Osteocyte (in vitro differentiated cells): Measurements from ENCODE around the gene ST7. TPM values are rescaled to one million over a fixed set of nuclear protein-coding genes. Genes with fewer than 3 reads are reported as not detected.
A peak's percentile ranks its signal among the peaks of the same experiment; 100 is the strongest.

Source experiments
- DNase-seq: peaks from one replicate; pipeline ENCODE4 v3.0.0; 2021; ENCODE audit warnings: mixed read lengths; ENCODE audit not compliant: unreplicated experiment; ENCODE audit errors: extremely low spot score
- H3K27ac Mint-ChIP-seq: one replicate; pipeline ENCODE4 v1.8.0; 2021; ENCODE audit warnings: mild to moderate bottlenecking, mixed read lengths; ENCODE audit not compliant: unreplicated experiment
- H3K27me3 Mint-ChIP-seq: one replicate; pipeline ENCODE4 v1.8.0; 2021; ENCODE audit warnings: mixed read lengths; ENCODE audit not compliant: unreplicated experiment
- H3K36me3 Mint-ChIP-seq: one replicate; pipeline ENCODE4 v1.8.0; 2021; ENCODE audit warnings: mixed read lengths; ENCODE audit not compliant: unreplicated experiment
- H3K4me1 Mint-ChIP-seq: one replicate; pipeline ENCODE4 v1.8.0; 2021; ENCODE audit warnings: mixed read lengths; ENCODE audit not compliant: unreplicated experiment
- H3K4me3 Mint-ChIP-seq: one replicate; pipeline ENCODE4 v1.8.0; 2021; ENCODE audit warnings: mild to moderate bottlenecking, moderate library complexity, mixed read lengths; ENCODE audit not compliant: unreplicated experiment
- H3K9me3 Mint-ChIP-seq: one replicate; pipeline ENCODE4 v1.8.0; 2021; ENCODE audit warnings: mixed read lengths; ENCODE audit not compliant: unreplicated experiment
- CTCF ChIP-seq: fragments of 200-600 bp; sonication (generic); IDR thresholded peaks from 2 replicates; pipeline ENCODE4 v1.5.0; 2021; ENCODE audit warnings: antibody characterized with exemption, mild to moderate bottlenecking, moderate library complexity
- total RNA-seq: library from RNA; stranded (reverse); gene quantifications from 2 replicates; pipeline ENCODE4 v1.2.1, GENCODE V29; 2021

The ST7 gene
- total RNA-seq, 1 donor from 2014 or later, result 68.5 TPM

GRCh38 chr7:117126676-117127075 lies 173.4 kb downstream of the ST7 start:
- no peak for DNase-seq
- Mint-ChIP-seq H3K9me3 (no peaks in the 10 kb centered on the region), H3K27me3 (no peaks in the 10 kb centered on the region), H3K36me3 (peaks cover 7% of the 10 kb centered on the region), H3K4me1 (peaks cover 57% of the 10 kb centered on the region), H3K4me3 (no peak overlapping the region), H3K27ac (peak overlapping the region; percentile 70)
- TF ChIP-seq CTCF, result no peak

- Mint-ChIP-seq H3K27me3 (no peaks in the 10 kb centered on the region), H3K36me3 (peaks cover 11% of the 10 kb centered on the region), H3K9me3 (no peaks in the 10 kb centered on the region), H3K4me3 (no peak overlapping the region), H3K27ac (peak overlapping the region; percentile 32), H3K4me1 (peaks cover 57% of the 10 kb centered on the region)
- peak; percentile 78 for TF ChIP-seq CTCF
- no peak for DNase-seq
Measured at GRCh38 chr7:117127585-117128168, 174.4 kb downstream of the ST7 start.

GRCh38 chr7:117129521-117129955 lies 176.2 kb downstream of the ST7 start:
- H3K9me3 Mint-ChIP-seq, result no peaks in the 10 kb centered on the region
- TF ChIP-seq CTCF, result no peak
- peaks cover 27% of the 10 kb centered on the region for H3K36me3 Mint-ChIP-seq
- H3K27me3 Mint-ChIP-seq, result no peaks in the 10 kb centered on the region
- no peak for DNase-seq
- H3K27ac Mint-ChIP-seq, result no peak overlapping the region
- no peak overlapping the region for H3K4me3 Mint-ChIP-seq
- H3K4me1 Mint-ChIP-seq, result peaks cover 55% of the 10 kb centered on the region

- no peak for DNase-seq
- no peaks in the 10 kb centered on the region for H3K27me3 Mint-ChIP-seq
- no peak for TF ChIP-seq CTCF
- H3K27ac Mint-ChIP-seq, result no peak overlapping the region
- no peaks in the 10 kb centered on the region for H3K9me3 Mint-ChIP-seq
- peaks cover 55% of the 10 kb centered on the region for H3K4me1 Mint-ChIP-seq
- H3K4me3 Mint-ChIP-seq, result no peak overlapping the region
- peaks cover 34% of the 10 kb centered on the region for H3K36me3 Mint-ChIP-seq
Measured at GRCh38 chr7:117130262-117130661, 177.0 kb downstream of the ST7 start.

- no peak for TF ChIP-seq CTCF
- Mint-ChIP-seq H3K9me3 (no peaks in the 10 kb centered on the region), H3K27ac (peak overlapping the region; percentile 83), H3K36me3 (peaks cover 44% of the 10 kb centered on the region), H3K4me1 (peaks cover 48% of the 10 kb centered on the region), H3K4me3 (no peak overlapping the region), H3K27me3 (no peaks in the 10 kb centered on the region)
- DNase-seq, result no peak
Measured at GRCh38 chr7:117132321-117133120, 179.2 kb downstream of the ST7 start.
